CD1c-positive myeloid dendritic cell (primary cell): Measurements from ENCODE around the gene NPHS1.
"Not testable (repeated sequence)": the region's sequence is repeated elsewhere in the genome, so short reads cannot be mapped to it uniquely, and the experiment has no call there.

Experiments used
- DNase-seq: peaks from one replicate; pipeline ENCODE4 v3.0.0-alpha.2; 2016; ENCODE audit errors: extremely low spot score

The NPHS1 gene

GRCh38 chr19:35813043-35813890 lies 39.0 kb downstream of the NPHS1 start:
- DNase-seq: no peak

GRCh38 chr19:35812220-35813042 lies 39.9 kb downstream of the NPHS1 start, which contains the start of gene PRODH2:
Gene PRODH2, minus strand, starts transcription at chr19:35812845. Its CDS starts 40 bp downstream, at chr19:35812805.
- no peak for DNase-seq

- no peak for DNase-seq
These were observed 40.7 kb downstream of the NPHS1 start for GRCh38 chr19:35811317-35812219.

GRCh38 chr19:35807633-35808032 lies 44.7 kb downstream of the NPHS1 start:
- DNase-seq: no peak

GRCh38 chr19:35806597-35806996 lies 45.7 kb downstream of the NPHS1 start:
- no peak for DNase-seq

- no peak for DNase-seq
These were observed 46.7 kb downstream of the NPHS1 start for GRCh38 chr19:35805526-35806102.

GRCh38 chr19:35801828-35802227 lies 50.5 kb downstream of the NPHS1 start:
- no peak for DNase-seq

GRCh38 chr19:35797663-35798062 lies 54.6 kb downstream of the NPHS1 start:
- no peak for DNase-seq

GRCh38 chr19:35796645-35797542 lies 55.4 kb downstream of the NPHS1 start:
- no peak for DNase-seq

GRCh38 chr19:35795564-35795963 lies 56.7 kb downstream of the NPHS1 start:
- not testable (repeated sequence) for DNase-seq

GRCh38 chr19:35793381-35794165 lies 58.7 kb downstream of the NPHS1 start:
- DNase-seq: no peak

GRCh38 chr19:35792888-35793287 lies 59.4 kb downstream of the NPHS1 start:
- no peak for DNase-seq

- DNase-seq: no peak
These were observed 60.0 kb downstream of the NPHS1 start for GRCh38 chr19:35792312-35792711.

GRCh38 chr19:35791814-35792279 lies 60.5 kb downstream of the NPHS1 start:
- no peak for DNase-seq

- no peak for DNase-seq
These were observed 61.1 kb downstream of the NPHS1 start for GRCh38 chr19:35790981-35791813.

- DNase-seq: no peak
These were observed 62.0 kb downstream of the NPHS1 start for GRCh38 chr19:35789978-35790944.
